Activated CD8-positive, alpha-beta memory T cell treated with anti-CD3 and anti-CD28 coated beads, Interleukin-2, amount 10 ng/mL, durations not matched to agents 7 days and 5 days (primary cell): ENCODE data around the gene KIAA1549. TPM values are rescaled to one million over a fixed set of nuclear protein-coding genes. Genes with fewer than 3 reads are reported as not detected.

Source experiments
- total RNA-seq, 2 experiments: library from RNA; stranded (reverse); gene quantifications; one replicate each; pipeline ENCODE4 v1.2.3, GENCODE V29; 2021

Gene KIAA1549
- total RNA-seq, 2 experiments from 2014 or later: 0.61 to 1.1 TPM

Other genes starting within 250 kb of the KIAA1549 start
- under 1 TPM in 1 of 2 experiments, not detected in 1; 0.06 TPM for gene TMEM213, start 183.4 kb downstream of the KIAA1549 start, total RNA-seq
- gene ATP6V0A4, start 183.2 kb downstream of the KIAA1549 start, total RNA-seq: not detected
- 10 to 100 TPM; 15.7 to 17.9 TPM for gene ZC3HAV1L, start 54.7 kb upstream of the KIAA1549 start, total RNA-seq
- gene ZC3HAV1, start 128.3 kb upstream of the KIAA1549 start, total RNA-seq: 100 to 1,000 TPM; 125 to 139 TPM
- gene UBN2, start 249.8 kb upstream of the KIAA1549 start, total RNA-seq: 10 to 100 TPM; 10.8 to 12.7 TPM